OCI-LY7 (cell line): ENCODE data around the gene TGM4. TPM values are rescaled to one million over a fixed set of nuclear protein-coding genes. Genes with fewer than 3 reads are reported as not detected.
A peak's percentile ranks its signal among the peaks of the same experiment; 100 is the strongest.

Source experiments
- BruUV-seq: library from RNA; stranded (reverse); fragments of 400-500 nt; replicated peaks from 2 replicates; lab custom pipeline; 2021; lab: Mats Ljungman, UMichigan
- CTCF ChIA-PET: fragments of 300-600 bp; sonication (Branson Sonifier 250); formaldehyde crosslinking; loops from one replicate; lab custom pipeline; 2022; ENCODE audit warnings: antibody characterized with exemption; ENCODE audit not compliant: unreplicated experiment; lab: Charles Lee
- POLR2A ChIA-PET: fragments of 300-600 bp; sonication (Branson Sonifier 250); formaldehyde crosslinking; loops from one replicate; lab custom pipeline; 2022; ENCODE audit warnings: antibody characterized with exemption; lab: Charles Lee
- DNase-seq: peaks from one replicate; pipeline ENCODE4 v3.0.0-alpha.2; 2015; ENCODE audit warnings: low spot score
- H2AFZ ChIP-seq: fragments of 200-600 bp; sonication (generic), shearing (Covaris generic); 2 replicates; pipeline ENCODE4 v1.6.1; 2014; ENCODE audit warnings: mild to moderate bottlenecking, antibody characterized with exemption, low read length, moderate library complexity
- H3K27ac ChIP-seq: fragments of 200-600 bp; sonication (generic); 2 replicates; pipeline ENCODE4 v1.5.1; 2014; ENCODE audit warnings: mixed run types, low read depth, mild to moderate bottlenecking, moderate library complexity, low read length, inconsistent platforms; ENCODE audit not compliant: poor library complexity, severe bottlenecking
- H3K36me3 ChIP-seq: fragments of 200-600 bp; sonication (generic); 2 replicates; pipeline ENCODE4 v1.6.1; 2014; ENCODE audit warnings: mild to moderate bottlenecking, antibody characterized with exemption, low read length, moderate library complexity, mixed read lengths; ENCODE audit not compliant: insufficient read depth
- H3K4me1 ChIP-seq: fragments of 200-600 bp; sonication (generic); 2 replicates; pipeline ENCODE4 v1.5.1; 2014; ENCODE audit warnings: mild to moderate bottlenecking, low read length; ENCODE audit not compliant: insufficient read depth, poor library complexity, severe bottlenecking
- H3K4me2 ChIP-seq: fragments of 200-600 bp; sonication (generic); 2 replicates; pipeline ENCODE4 v1.6.1; 2014; ENCODE audit warnings: mild to moderate bottlenecking, low read length
- H3K4me3 ChIP-seq: fragments of 200-600 bp; sonication (generic); 2 replicates; pipeline ENCODE4 v1.5.1; 2014; ENCODE audit warnings: mild to moderate bottlenecking, low read depth, low read length; ENCODE audit not compliant: poor library complexity, severe bottlenecking
- H3K79me2 ChIP-seq: fragments of 200-600 bp; sonication (generic); 2 replicates; pipeline ENCODE4 v1.6.1; 2016; ENCODE audit warnings: low read depth, mild to moderate bottlenecking, low read length, moderate library complexity, mixed read lengths; ENCODE audit not compliant: insufficient read depth
- H3K9me2 ChIP-seq: fragments of 200-600 bp; sonication (generic); 2 replicates; pipeline ENCODE4 v1.6.1; 2016; ENCODE audit warnings: mild to moderate bottlenecking, low read length, mixed read lengths; ENCODE audit not compliant: insufficient read depth
- H3K9me3 ChIP-seq: fragments of 200-600 bp; sonication (generic); 2 replicates; pipeline ENCODE4 v1.6.1; 2014; ENCODE audit warnings: mild to moderate bottlenecking, mixed run types, low read length, mixed read lengths
- H4K20me1 ChIP-seq: fragments of 200-600 bp; sonication (generic); 2 replicates; pipeline ENCODE4 v1.6.1; 2014; ENCODE audit warnings: mild to moderate bottlenecking, antibody characterized with exemption, low read length, moderate library complexity, mixed read lengths; ENCODE audit not compliant: insufficient read depth
- EZH2phosphoT487 ChIP-seq: fragments of 200-600 bp; sonication (generic); IDR thresholded peaks from 2 replicates; pipeline ENCODE4 v1.6.1; 2018; ENCODE audit warnings: low read depth, borderline replicate concordance, mild to moderate bottlenecking, mixed run types, antibody characterized with exemption, low read length, moderate library complexity, mixed read lengths
- intact Hi-C: fragments of 100-400 bp; cut with micrococcal nuclease; formaldehyde crosslinking; loops from one replicate; pipeline ENCODE4 v1.10.0; 2022; ENCODE audit not compliant: unreplicated experiment
- total RNA-seq, 2 experiments: library from RNA; depleted of rRNA in 1 of 2; stranded (reverse); fragments of >200 nt in 1 of 2; shearing (Covaris generic) in 1 of 2; gene quantifications; 2 replicates each; pipeline ENCODE4 v1.2.3, GENCODE V29; 2014 to 2022
- TF ChIP-seq, protein P1 (sequence below): fragments of 200-600 bp; sonication (generic); conservative IDR thresholded peaks from 2 replicates; pipeline ENCODE4 v1.5.1; 2014; ENCODE audit warnings: mild to moderate bottlenecking, antibody characterized with exemption, low read length, moderate library complexity, mixed read lengths

TGM4 gene
- total RNA-seq, 2 experiments from 2014 or later: not detected

DNA sequence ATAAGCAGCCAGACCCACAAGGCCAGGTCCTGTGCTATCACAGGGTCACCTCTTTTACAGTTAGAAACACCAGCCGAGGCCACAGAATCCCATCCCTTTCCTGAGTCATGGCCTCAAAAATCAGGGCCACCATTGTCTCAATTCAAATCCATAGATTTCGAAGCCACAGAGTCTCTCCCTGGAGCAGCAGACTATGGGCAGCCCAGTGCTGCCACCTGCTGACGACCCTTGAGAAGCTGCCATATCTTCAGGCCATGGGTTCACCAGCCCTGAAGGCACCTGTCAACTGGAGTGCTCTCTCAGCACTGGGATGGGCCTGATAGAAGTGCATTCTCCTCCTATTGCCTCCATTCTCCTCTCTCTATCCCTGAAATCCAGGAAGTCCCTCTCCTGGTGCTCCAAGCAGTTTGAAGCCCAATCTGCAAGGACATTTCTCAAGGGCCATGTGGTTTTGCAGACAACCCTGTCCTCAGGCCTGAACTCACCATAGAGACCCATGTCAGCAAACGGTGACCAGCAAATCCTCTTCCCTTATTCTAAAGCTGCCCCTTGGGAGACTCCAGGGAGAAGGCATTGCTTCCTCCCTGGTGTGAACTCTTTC lies 39.6 kb downstream of the TGM4 start:
- H4K20me1 ChIP-seq: no peaks in the 10 kb centered on the region
- no peaks in the 10 kb centered on the region for H3K79me2 ChIP-seq
- H3K4me2 ChIP-seq: no peak overlapping the region
- CTCF ChIA-PET: no interaction called here
- no peaks in the 10 kb centered on the region for H3K4me1 ChIP-seq
- H3K9me3 ChIP-seq: no peaks in the 10 kb centered on the region
- POLR2A ChIA-PET: no interaction called here
- no peak overlapping the region for H3K27ac ChIP-seq
- H3K9me2 ChIP-seq: no peaks in the 10 kb centered on the region
- intact Hi-C loops: loop anchor here (1.0 to 5.0 kb wide), 2 partner anchors 381 to 592 kb away; no protein-coding TSS in a partner anchor
- H3K4me3 ChIP-seq: no peak overlapping the region
- peak; percentile 69 for DNase-seq
- H2AFZ ChIP-seq: no peak overlapping the region
- H3K36me3 ChIP-seq: 0 out of 2 replicates have a peak, but pooled peaks cover 6% of the 10 kb centered on the region
- BruUV-seq: no TSS peak
- no peak for TF ChIP-seq EZH2phosphoT487
- TF ChIP-seq, protein P1, sequence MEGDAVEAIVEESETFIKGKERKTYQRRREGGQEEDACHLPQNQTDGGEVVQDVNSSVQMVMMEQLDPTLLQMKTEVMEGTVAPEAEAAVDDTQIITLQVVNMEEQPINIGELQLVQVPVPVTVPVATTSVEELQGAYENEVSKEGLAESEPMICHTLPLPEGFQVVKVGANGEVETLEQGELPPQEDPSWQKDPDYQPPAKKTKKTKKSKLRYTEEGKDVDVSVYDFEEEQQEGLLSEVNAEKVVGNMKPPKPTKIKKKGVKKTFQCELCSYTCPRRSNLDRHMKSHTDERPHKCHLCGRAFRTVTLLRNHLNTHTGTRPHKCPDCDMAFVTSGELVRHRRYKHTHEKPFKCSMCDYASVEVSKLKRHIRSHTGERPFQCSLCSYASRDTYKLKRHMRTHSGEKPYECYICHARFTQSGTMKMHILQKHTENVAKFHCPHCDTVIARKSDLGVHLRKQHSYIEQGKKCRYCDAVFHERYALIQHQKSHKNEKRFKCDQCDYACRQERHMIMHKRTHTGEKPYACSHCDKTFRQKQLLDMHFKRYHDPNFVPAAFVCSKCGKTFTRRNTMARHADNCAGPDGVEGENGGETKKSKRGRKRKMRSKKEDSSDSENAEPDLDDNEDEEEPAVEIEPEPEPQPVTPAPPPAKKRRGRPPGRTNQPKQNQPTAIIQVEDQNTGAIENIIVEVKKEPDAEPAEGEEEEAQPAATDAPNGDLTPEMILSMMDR: peak; percentile 90

DNA sequence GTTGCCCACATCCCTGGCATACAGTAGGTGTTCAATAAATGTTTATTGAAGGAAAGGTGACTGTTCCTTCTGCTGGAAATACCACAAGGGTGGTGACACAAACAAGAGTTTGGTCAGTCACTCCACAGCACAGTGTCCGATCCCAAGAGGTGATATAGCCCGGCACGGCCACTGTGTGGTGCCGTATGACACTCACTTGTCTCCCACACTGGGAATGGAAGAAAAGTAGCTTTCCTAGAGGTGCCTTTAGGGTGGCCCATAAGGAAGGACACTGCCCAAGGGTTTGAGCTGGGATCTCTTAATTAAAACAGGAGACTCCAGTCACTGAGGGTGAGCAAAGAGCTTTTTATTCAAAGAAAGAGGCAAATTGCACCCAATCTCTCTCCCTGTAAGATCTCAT lies 40.5 kb downstream of the TGM4 start:
- Histone ChIP-seq H3K27ac (no peak overlapping the region), H3K9me3 (no peaks in the 10 kb centered on the region), H2AFZ (no peak overlapping the region), H3K79me2 (no peaks in the 10 kb centered on the region), H3K4me3 (no peak overlapping the region), H4K20me1 (no peaks in the 10 kb centered on the region), H3K4me1 (no peaks in the 10 kb centered on the region), H3K36me3 (peaks cover 6% of the 10 kb centered on the region; the same call in 1 of the 2 replicates), H3K9me2 (no peaks in the 10 kb centered on the region), H3K4me2 (no peak overlapping the region)
- no TSS peak for BruUV-seq
- intact Hi-C loops: loop anchor here (1.0 to 5.0 kb wide), 2 partner anchors 382 to 593 kb away; no protein-coding TSS in a partner anchor
- TF ChIP-seq EZH2phosphoT487: no peak
- TF ChIP-seq, protein P1: peak; percentile 71
- ChIA-PET POLR2A (interaction anchor here (0.5 kb wide), 1 partner anchor 135 kb away, joined by 4 read pairs; no protein-coding TSS in a partner anchor), CTCF (no interaction called here)
- DNase-seq: peak; percentile 17
